ENCODE data around the gene NELL2. TPM values are rescaled to one million over a fixed set of nuclear protein-coding genes. Genes with fewer than 3 reads are reported as not detected.
A peak's percentile ranks its signal among the peaks of the same experiment; 100 is the strongest.

NELL2 gene
- total RNA-seq, 1 donor from 2014 or later: 0.05 TPM

DNA sequence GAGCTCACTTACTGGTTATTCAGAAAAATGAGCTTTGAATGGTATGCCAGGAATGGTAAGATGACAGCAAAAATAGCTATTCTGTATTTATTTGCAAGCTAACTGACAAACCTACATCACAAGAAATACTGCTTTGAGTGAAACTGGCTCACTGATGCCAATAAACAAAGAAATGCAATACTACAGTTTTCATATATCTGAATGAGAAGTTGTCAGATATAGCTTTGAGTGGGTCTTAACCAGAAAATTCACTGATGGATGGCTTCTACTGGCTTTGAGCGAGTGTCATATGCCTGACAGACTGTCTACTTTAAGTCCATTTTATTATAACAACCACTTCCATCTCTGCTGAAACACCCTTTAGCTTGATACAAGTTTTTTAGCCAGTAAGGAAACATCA lies 330.1 kb downstream of the NELL2 start:
- no peak for DNase-seq (ENCODE audit: low read depth)

DNA sequence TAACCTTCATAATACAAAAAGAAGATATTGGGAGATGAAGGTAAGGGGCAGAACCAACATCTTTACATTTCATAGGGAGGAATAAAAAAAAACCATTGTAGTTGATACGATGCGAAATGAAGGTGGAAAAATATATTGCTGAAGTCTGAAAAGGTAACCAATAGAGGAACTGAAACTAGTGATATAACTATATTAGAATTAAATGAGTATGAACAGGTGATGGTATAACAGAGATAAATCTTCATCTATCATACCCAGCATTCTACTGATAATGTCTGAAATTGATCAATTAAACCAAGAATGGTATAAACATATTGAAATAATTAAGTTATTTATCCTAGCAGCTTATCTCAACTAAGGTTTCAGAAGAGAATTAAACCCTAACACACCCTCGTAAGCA lies 332.1 kb downstream of the NELL2 start:
- DNase-seq (ENCODE audit: low read depth): no peak

DNA sequence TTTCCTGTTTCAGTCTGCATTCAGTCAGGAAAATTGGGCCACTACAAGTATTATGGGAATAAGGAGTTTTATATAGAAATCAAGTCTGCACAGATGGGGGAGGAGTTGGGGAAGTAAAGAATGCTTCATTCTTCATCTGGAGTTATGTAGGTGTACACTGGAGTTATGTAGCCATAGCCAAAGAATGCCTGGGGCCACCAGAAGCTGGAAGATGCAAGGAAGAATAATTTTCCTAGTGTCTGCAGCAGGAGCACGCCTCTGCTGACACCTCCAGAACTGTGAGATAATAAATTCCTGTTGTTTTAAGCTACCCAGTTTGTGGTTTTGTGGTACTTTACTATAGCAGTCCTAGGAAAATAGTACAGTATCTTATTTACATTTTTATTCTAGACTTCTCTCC lies 333.4 kb downstream of the NELL2 start:
- DNase-seq (ENCODE audit: low read depth): no peak

DNA sequence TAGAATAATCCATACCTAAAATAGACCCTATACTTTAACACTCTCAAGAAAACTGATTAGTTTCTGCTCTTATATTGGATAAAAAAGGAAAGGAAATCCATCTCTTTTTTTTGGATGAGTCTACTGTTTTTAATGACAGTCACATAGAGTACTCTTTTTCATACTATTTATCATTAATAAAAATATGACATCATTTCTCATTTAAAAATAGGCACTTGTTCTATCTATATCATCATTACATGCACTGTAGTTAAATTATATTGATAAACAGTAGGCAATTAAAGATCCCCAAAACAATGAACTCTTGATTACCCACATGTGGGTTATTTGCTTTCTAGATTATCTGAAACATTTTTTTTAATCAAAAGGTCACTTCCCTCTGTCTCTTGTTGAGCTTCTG lies 338.8 kb downstream of the NELL2 start:
- no peak for DNase-seq (ENCODE audit: low read depth)

DNA sequence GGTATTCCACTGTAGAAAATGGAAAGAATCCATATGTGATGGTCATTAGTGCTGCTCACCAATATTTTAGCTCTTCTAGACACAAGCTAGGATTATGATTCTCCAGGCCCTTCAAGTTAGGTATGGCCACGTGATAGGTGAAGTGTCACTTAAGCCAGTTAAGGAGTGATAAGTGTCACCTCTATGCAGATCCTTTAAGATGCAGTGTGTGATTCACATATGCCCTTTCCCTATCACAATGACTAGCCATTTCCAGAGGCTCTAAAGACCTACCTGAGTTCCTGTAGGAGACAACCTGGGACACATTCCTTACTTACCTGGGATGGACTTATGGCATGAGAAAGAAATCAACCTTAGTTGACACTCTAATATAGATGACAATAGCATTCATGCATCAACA lies 343.2 kb downstream of the NELL2 start:
- no peak for DNase-seq (ENCODE audit: low read depth)

DNA sequence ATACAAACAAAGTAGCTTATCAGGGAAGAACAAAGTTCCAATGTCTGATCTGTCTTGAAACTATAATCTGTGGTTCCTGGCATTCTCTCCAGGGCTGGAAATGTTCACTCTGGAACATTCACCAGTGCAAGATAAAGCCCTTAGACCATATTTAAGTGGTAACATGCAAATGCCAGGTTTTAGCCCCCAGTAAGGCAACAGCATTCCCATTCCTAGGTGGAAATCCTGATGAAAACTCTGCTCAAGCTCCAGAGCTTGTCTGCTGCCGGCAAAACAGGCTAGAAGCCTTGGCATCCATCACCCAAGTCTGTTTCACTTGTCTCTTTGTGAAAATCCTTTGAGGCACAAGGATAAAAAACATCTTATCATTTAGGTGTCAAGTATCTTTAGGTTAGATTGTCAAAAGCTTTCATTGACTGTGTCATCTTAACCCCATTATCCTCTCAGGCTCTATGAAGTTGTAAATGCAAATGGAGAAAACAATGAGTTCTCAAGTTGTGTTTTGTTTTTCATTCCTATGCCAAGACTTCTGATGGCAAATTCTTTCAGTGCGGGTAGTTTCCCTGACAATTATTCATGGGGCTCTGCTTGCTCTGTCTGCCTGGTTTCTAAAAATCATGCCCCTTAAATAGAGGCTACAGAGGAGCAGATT lies 344.7 kb downstream of the NELL2 start:
- no peak for DNase-seq (ENCODE audit: low read depth)

DNA sequence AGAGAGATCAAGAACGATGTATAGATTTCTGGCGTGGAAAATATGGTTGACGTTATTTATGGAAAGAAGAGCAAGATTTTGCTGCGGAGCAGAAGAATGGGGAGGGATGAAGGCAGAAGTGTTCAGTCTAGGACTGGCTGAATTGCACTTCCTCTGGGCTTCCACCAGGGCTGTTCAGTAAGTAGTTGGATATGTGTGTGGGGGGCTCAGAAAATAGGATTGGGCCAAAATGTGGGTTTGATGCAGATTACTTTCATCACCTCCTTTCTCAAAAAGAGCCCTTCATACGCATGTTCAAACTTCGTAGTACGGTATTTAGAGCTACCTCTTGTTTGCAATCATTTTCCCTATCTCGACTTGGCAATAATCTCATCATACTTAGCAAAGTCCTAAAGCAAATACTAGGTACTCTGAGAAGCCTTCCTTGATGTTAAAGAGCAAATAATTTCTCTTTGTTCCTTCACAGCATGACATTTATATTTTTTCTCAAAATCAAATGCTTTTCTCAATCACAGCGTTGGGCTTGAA lies 349.4 kb downstream of the NELL2 start:
- no peak for DNase-seq (ENCODE audit: low read depth)

DNA sequence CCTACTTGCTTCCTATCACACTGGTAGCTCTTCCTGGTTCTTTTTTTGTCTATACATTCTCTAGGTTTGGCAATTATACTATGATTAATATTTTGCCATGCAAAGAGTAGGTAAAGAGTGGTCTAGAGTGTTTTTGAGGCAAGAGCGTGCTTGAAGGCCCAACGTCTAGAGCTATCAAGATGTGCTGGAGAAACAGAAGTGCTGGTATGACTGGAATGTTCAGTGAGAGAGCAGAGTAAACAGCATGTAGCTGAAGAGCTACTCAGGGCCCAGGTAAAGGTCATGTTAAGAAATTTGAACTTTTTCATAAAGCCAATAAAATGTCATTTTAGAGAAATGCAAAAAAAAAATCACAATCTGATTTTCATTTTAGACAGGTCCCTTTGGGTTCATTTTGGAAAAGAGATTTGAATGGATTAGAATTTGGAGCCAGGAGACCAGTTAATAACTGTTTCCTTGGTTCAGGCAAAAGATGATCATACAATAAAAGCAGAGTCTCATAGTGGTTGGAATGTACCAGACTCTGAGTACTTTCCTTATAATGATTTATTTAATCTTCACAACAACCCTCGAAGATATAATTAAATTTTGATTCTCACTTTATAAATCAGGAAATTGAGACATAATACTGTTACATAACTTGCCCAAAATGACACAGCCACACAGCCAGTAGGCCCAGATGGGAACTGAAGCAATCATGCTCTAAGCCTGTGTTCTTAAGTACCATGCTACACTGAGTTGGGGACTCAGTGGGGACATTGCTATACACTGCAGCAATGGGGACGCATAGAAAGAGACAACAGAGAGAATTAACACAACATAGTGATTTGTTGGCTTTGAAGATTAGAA lies 350.1 kb downstream of the NELL2 start:
- DNase-seq (ENCODE audit: low read depth): no peak

DNA sequence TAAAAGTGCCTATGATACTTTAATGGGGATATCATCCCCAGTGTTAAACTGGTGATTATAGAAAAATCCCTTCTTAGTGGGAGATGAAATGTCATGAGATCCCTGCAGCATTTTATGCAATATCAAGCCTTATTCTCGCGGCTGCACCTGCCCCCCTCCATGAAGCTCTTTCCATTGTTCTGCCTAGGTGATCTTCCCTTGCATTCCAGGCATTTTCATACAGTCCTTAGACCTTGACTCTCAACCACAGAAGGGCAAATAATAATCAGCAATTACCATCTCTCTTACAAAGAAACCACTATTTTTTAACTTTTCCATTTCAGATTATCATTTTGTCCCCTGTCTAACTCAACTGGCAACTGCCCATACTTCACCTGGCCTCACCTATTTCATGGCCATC lies 352.3 kb downstream of the NELL2 start:
- DNase-seq (ENCODE audit: low read depth): no peak

DNA sequence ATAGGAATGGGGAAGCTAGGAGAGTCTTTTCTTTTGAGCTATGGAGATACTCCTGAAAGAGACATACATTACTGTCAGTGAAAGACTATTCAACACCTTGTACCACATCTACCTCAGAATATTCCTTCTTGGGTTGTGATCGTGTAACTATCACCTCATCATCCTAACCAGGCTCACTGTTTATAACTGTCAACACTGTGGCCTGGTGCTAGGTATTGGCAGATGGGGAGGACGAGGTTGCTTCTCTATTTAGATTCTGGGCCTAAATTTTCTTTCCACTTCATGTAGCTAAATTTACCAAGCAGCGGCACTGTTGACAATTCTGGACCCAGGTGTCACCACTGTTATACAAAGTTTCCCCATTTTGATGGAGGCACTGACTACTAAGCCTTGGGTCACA lies 354.4 kb downstream of the NELL2 start:
- DNase-seq (ENCODE audit: low read depth): no peak

DNA sequence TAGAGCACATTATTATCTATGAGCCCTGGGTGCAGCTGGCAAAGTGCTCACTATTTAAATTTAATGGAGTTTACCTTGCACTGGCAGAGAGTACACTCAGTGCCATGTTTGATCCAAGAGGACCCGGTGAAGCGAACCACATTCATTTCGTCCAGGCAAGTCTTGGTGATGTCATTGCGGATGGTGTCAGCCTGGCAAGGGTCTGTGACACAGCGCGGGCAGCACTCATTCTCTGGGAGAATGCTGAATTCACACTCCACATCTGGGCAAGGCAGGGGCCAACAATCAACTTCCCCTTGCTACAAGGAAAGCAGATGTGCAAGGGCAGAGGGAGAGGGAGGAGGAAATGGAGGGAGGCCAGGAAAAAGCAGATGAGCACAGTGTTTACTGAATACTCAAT lies 356.2 kb downstream of the NELL2 start:
- DNase-seq (ENCODE audit: low read depth): no peak

DNA sequence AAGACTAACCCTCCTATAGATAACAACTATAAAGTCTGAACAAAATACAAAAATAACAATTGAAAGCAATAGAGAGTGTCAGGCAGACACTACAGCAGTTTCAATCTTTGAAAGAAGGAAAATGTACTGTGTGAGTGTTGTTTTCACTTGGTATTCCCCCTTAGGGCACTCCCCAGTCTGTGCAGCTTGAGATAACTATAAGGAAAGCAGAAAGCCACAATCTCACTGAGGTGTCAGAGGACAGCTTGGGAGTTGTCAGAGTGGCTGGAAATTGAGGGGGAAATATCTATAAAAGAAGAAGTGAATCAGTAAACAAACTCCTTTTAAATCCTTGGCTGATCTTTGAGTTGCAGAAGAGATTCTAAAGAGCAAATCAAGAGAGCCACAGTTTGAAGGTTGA lies 364.8 kb downstream of the NELL2 start:
- DNase-seq (ENCODE audit: low read depth): no peak

DNA sequence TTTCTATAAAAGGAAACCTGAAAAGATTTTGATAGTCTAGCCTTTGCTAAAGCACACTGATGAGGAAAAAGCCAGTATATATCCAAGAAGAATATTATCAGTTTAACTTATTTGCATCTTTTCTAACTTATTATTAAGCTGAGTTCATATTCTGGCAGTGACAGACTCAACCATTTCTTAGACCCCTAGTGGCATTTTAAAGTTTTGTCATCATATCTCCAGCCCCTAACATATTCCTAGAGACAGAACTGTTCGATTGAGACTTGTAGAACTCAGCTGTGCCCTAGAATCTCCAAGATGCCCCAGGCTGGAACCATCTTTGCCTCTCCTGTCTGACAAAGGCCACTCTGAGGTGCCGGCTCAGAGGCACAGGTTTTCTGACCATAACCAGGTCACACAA lies 365.6 kb downstream of the NELL2 start:
- DNase-seq (ENCODE audit: low read depth): peak; percentile 22

DNA sequence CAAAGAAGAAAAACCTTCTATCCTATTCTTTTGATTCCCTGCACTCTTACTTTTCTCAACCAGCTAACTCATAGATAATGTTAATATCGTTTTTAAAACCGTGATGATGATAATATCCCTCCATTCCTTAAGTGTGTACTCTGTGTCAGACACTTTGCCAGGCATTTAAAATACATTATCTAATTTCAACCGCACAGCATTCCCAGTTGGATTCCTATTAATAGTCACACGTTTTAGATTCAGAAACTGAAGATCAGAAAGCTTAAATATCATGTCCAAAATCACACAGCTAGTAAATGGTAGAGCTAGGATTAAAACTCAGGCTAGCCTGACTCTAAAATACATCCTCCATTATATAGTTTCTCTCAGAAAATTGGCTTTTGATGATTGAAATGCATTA lies 366.0 kb downstream of the NELL2 start:
- peak; percentile 39 for DNase-seq (ENCODE audit: low read depth)

DNA sequence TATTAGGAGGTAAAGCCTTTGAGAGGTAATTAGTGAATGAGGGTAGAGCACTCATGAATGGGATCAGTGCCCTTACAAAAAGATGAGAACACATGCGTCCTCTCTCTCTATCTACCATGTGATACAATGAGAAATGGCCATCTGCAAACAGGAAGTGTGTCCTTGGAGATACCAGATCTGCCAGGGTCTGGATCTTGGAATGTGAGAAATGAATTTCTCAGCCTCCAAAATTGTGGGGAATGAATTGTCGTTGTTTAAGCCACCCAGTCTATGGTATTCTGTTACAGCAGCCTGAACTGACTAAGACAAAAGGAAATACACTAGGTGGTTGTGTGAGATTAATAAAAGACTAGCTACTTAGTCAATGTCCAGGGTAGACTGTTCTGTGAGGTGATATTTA lies 366.6 kb downstream of the NELL2 start:
- DNase-seq (ENCODE audit: low read depth): peak; percentile 73

DNA sequence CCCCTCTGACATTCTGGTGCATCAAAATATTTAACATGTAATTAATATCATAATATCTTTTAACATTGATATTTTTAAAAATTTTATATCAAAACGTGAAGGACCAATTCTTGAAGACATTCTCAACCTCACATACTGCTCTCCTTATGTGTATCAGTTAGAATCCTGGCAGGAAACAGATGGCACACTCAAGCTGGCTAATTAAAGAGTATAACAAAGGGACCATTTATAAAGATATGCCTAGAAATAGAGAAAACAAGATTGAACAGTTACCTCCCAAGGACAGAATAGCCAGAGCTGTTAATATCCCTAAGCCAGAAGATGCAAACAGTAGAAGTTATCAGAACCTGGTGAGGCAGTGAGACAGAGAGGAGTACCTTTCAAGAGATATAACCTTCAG lies 368.7 kb downstream of the NELL2 start:
- no peak for DNase-seq (ENCODE audit: low read depth)

DNA sequence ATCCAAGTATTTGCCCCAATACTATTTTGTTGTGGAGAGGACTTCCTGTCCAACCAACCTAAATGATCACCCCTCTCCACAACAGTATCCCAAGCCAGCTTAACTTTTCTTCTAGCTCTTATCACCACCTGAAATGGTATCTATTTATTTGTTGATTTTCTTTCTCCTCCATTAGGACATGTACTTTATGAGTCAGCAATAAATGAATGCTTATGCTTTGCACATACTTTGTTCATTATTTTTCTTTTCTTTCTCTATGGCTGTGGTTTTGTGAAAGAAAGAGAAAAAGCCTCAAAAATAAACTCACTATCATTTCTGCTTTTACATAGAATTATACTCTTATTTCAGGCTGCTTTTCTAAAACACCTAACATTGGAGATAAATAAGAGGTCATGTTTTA lies 371.3 kb downstream of the NELL2 start:
- no peak for DNase-seq (ENCODE audit: low read depth)

DNA sequence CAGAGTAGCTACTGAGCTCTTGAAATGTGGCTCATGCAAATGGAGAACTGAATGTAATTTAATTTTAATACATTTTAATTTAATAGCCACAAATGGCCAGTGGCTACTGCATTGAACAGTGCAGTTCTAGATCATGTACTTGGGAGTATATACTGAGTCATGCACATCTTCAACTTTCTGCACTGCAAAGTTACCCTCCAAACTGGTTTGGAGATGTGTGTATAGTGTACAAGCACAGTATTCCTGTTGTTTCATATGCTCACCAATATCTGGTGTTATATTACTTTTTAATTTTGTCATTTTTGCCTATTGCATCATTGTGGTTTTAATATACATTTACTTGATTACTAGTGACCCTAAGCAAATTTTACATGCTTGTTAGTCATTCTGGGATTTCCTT lies 372.8 kb downstream of the NELL2 start:
- no peak for DNase-seq (ENCODE audit: low read depth)

DNA sequence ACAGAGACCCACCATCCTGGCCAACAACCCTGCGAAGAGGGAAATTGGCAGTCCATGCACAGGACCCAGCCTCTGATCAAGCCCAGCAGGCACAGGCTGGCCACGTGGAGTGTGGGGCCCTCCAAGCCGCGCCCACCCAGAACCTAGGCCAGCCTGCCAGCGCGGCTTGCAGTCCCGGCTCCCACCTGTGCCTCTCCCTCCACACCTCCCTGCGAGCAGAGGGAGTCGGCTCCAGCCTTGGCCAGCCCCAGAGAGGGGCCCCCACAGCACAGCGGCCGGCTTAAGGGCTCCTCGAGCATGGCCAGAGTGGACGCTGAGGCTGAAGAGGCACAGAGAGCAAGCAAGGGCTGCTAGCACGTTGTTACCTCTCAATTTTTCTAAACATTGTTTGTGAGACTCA lies 373.4 kb downstream of the NELL2 start:
- no peak for DNase-seq (ENCODE audit: low read depth)

DNA sequence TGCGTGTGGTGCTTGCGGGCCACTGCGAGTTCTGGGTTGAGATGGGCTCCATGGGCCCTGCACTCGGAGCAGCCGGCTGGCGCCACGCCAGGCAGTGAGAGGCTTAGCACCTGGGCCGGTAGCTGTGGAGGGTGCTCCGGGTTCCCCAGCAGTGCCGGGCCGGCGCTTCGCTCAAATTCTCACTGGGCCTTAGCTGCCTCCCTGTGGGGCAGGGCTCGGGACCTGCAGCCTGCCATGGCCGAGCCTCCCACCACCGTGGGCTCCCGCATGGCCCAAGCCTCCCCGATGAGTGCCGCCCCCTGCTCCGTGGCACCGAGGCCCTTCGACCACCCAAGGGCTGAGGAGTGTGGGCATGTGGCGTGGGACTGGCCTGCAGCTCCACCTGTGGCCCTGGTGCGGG lies 375.7 kb downstream of the NELL2 start:
- DNase-seq (ENCODE audit: low read depth): no peak

DNA sequence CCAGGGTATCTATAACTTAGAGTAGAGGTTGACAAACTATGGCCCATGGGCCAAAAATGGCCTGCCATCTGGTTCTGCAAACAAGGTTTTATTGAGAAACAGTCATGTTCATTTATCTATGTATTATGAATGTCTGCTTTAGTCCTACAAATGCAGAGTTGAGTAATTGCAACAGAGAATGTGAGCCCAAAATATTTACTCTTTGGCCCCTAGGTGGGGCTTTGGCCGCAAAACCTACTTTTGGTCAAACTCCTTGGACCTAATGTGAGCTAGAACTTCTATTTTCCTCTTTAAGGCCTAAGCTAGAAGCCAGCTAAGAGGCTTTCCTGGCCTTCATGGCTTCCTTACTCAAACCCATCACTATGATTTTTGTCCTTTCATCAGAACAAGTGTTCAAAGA lies 379.1 kb downstream of the NELL2 start:
- no peak for DNase-seq (ENCODE audit: low read depth)

DNA sequence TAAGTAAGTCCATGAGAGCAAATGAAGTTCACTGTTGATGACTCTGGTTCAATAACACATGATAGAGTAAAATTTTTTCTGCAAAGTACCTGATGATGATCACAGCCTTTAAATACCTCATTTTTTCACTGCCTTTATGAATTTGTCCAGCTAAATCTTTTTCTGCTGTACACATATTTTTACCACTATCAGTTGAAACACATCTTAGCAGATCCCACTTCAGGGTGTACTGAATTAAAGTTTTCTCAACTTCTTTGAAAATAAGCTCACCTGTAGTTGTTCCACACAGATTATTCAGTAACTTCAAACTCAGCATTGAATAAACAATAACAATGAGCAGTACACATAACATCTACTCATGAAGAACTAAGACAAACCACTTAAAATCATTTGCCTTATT lies 385.9 kb downstream of the NELL2 start:
- no peak for DNase-seq (ENCODE audit: low read depth)

DNA sequence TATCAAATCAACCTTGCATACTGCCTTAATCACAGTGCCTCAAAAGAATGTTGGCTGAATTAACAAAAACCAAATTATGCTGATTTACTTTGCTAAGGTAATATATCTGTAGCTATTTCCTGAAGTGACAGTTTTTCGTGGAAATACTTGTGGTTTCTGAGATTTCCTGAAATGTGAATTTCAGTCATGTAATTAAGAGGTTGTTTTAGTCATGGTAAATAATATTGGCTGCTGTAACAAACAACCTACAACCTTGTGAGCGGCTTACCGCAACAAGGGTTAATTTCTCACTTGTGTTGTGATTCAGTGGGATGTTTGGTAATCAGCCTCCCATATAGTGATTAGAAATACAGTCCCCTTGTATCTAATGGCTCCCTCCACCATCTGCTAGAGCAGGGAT lies 387.9 kb downstream of the NELL2 start:
- DNase-seq (ENCODE audit: low read depth): no peak
